ENCODE results near the gene UNC45A. TPM values are rescaled to one million over a fixed set of nuclear protein-coding genes. Genes with fewer than 3 reads are reported as not detected.
A peak's percentile ranks its signal among the peaks of the same experiment; 100 is the strongest.

Gene UNC45A
- total and polyA plus RNA-seq, 4 donors: 13.9 to 31.2 (median 24.9) TPM

GRCh38 chr15:90990446-90990845, 55.4 kb downstream of the UNC45A start (continued):
- TF ChIP-seq, protein P1, sequence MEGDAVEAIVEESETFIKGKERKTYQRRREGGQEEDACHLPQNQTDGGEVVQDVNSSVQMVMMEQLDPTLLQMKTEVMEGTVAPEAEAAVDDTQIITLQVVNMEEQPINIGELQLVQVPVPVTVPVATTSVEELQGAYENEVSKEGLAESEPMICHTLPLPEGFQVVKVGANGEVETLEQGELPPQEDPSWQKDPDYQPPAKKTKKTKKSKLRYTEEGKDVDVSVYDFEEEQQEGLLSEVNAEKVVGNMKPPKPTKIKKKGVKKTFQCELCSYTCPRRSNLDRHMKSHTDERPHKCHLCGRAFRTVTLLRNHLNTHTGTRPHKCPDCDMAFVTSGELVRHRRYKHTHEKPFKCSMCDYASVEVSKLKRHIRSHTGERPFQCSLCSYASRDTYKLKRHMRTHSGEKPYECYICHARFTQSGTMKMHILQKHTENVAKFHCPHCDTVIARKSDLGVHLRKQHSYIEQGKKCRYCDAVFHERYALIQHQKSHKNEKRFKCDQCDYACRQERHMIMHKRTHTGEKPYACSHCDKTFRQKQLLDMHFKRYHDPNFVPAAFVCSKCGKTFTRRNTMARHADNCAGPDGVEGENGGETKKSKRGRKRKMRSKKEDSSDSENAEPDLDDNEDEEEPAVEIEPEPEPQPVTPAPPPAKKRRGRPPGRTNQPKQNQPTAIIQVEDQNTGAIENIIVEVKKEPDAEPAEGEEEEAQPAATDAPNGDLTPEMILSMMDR (IDR thresholded peaks at IDR 0.05; ENCODE audit: low read depth, low read length, missing input control): no peak
- TF ChIP-seq TAF1 (conservative IDR thresholded peaks at IDR 0.05) (no peak), NR2F2 (IDR thresholded peaks at IDR 0.05) (no peak), HNF4G (IDR thresholded peaks at IDR 0.05) (no peak)
- TF ChIP-seq, protein P2, sequence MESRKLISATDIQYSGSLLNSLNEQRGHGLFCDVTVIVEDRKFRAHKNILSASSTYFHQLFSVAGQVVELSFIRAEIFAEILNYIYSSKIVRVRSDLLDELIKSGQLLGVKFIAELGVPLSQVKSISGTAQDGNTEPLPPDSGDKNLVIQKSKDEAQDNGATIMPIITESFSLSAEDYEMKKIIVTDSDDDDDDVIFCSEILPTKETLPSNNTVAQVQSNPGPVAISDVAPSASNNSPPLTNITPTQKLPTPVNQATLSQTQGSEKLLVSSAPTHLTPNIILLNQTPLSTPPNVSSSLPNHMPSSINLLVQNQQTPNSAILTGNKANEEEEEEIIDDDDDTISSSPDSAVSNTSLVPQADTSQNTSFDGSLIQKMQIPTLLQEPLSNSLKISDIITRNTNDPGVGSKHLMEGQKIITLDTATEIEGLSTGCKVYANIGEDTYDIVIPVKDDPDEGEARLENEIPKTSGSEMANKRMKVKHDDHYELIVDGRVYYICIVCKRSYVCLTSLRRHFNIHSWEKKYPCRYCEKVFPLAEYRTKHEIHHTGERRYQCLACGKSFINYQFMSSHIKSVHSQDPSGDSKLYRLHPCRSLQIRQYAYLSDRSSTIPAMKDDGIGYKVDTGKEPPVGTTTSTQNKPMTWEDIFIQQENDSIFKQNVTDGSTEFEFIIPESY (IDR thresholded peaks at IDR 0.05): no peak

DNA sequence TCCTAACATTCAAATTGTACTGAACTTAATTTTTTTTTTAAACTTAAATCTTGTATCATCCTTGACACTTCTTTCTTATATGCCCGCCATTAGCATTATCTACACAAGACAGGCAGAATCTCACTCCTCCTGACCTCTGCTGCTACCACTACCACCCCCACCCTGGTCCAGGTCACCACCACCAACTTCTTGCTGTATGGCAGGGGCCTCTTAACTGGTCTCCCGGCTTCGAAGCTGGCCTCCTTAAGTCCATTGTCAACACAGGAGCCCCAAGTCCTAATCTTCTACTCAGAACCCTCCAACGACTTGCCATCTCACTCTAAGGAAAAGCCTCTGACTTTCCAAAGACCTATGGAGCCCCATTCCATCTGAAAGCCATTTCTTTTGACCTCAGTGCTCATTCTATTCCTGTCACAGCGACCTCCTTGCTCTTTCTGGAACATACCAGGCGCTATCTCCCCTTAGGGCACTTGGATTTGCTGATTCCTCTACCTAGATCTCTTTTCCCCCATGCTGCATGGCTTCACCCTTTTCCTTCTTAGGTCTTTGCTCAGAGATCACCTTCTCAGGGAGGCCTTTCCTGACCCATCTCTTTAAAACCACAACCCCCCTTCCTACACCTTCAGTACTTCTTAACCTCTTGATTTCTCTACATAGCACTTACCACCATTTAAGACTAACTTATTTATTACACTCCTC, 56.7 kb downstream of the UNC45A start:
- peaks cover 3 to 17% (median 7%) of the 10 kb centered on the region in 4 donors for H3K4me1 ChIP-seq (ENCODE audit: control insufficient read depth in 4 of 4, insufficient read depth in 4 of 4, low read length in 3 of 4)
- 91% methylated on average over 6 of the region's 6 CpGs for WGBS
- TF ChIP-seq REST (IDR thresholded peaks at IDR 0.05) (no peak), HNF4G (IDR thresholded peaks at IDR 0.05) (no peak), FOXA2 (IDR thresholded peaks at IDR 0.05) (no peak), RXRA (IDR thresholded peaks at IDR 0.05) (no peak)
- TF ChIP-seq, protein P3, sequence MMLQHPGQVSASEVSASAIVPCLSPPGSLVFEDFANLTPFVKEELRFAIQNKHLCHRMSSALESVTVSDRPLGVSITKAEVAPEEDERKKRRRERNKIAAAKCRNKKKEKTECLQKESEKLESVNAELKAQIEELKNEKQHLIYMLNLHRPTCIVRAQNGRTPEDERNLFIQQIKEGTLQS (IDR thresholded peaks at IDR 0.05): no peak
- no peaks in the 10 kb centered on the region for H3K36me3 ChIP-seq (ENCODE audit: control insufficient read depth in 4 of 4, insufficient read depth in 3 of 4, low read depth in 1 of 4, low read length in 3 of 4)
- H3K9ac ChIP-seq (ENCODE audit: low read depth in 1 of 2, low read length in 2 of 2): no peak overlapping the region
- DNase-seq (ENCODE audit: low spot score): peak; percentile 49
- H3K9me3 ChIP-seq (ENCODE audit: control insufficient read depth in 4 of 4, low read length in 3 of 4): no peaks in the 10 kb centered on the region
- H3K27me3 ChIP-seq (ENCODE audit: control insufficient read depth in 4 of 4, insufficient read depth in 4 of 4, low read length in 3 of 4): no peaks in the 10 kb centered on the region
- H3K4me3 ChIP-seq (ENCODE audit: low read depth in 1 of 3, low read length in 3 of 3): no peak overlapping the region
- H3K27ac ChIP-seq (ENCODE audit: low read depth in 1 of 2, low read length in 2 of 2): no peak overlapping the region

GRCh38 chr15:90994059-90994416, 59.0 kb downstream of the UNC45A start:
- TF ChIP-seq REST (IDR thresholded peaks at IDR 0.05) (no peak), RAD21 (IDR thresholded peaks at IDR 0.05) (no peak), HNF4G (IDR thresholded peaks at IDR 0.05) (no peak), FOXA1 (IDR thresholded peaks at IDR 0.05) (no peak)
- H3K27me3 ChIP-seq (ENCODE audit: control insufficient read depth in 4 of 4, insufficient read depth in 4 of 4, low read length in 3 of 4): no peaks in the 10 kb centered on the region
- H3K27ac ChIP-seq (ENCODE audit: low read depth in 1 of 2, low read length in 2 of 2): peak overlapping the region in 1 of 2 donors; percentile 48
- under 1% methylated on average over 50 of the region's 50 CpGs for WGBS
- no peaks in the 10 kb centered on the region for H3K9me3 ChIP-seq (ENCODE audit: control insufficient read depth in 4 of 4, low read length in 3 of 4)
- H3K4me1 ChIP-seq (ENCODE audit: control insufficient read depth in 4 of 4, insufficient read depth in 4 of 4, low read length in 3 of 4): peaks cover 3 to 17% (median 7%) of the 10 kb centered on the region in 4 donors
- peak overlapping the region; percentile 65 to 95 (median 92) for H3K4me3 ChIP-seq (ENCODE audit: low read depth in 1 of 3, low read length in 3 of 3)
- H3K36me3 ChIP-seq (ENCODE audit: control insufficient read depth in 4 of 4, insufficient read depth in 3 of 4, low read depth in 1 of 4, low read length in 3 of 4): peaks cover 2 to 10% (median 6%) of the 10 kb centered on the region in 4 donors
- peak; percentile 48 for DNase-seq (ENCODE audit: low spot score)
- H3K9ac ChIP-seq (ENCODE audit: low read depth in 1 of 2, low read length in 2 of 2): peak overlapping the region in 1 of 2 donors; percentile 77
